IPS-18c (cell line): ENCODE measurements around the gene PRAMEF10.
"Not testable (repeated sequence)": the region's sequence is repeated elsewhere in the genome, so short reads cannot be mapped to it uniquely, and the experiment has no call there.

Experiments
- H3K4me3 ChIP-seq: 2 replicates; pipeline ENCODE4 v1.7.0; 2013; ENCODE audit warnings: low read depth, mild to moderate bottlenecking, low read length, moderate library complexity; ENCODE audit not compliant: insufficient read depth
- H3K9me3 ChIP-seq: one replicate; pipeline ENCODE4 v1.6.1; 2013; ENCODE audit warnings: mild to moderate bottlenecking, low read length, moderate library complexity; ENCODE audit not compliant: control insufficient read depth, insufficient read depth

PRAMEF10 gene, protein sequence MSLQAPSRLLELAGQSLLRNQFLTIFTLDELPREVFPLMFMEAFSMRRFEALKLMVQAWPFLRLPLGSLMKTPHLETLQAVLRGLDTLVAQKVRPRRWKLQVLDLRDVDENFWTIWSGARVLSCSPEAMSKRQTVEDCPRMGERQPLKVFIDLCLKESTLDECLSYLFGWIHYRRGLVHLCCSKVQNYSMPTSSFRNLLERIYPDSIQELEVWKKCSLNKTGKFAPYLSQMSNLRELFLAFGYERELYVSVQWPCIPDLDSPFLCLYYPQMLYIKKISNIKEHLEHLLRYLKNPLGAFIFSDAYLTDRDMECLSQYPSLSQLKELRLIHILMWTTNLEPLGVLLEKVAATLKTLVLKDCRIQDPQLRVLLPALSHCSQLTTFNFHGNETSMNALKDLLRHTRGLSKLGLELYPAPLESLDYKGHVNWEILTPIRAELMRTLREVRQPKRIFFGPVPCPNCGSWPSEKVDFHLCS

DNA sequence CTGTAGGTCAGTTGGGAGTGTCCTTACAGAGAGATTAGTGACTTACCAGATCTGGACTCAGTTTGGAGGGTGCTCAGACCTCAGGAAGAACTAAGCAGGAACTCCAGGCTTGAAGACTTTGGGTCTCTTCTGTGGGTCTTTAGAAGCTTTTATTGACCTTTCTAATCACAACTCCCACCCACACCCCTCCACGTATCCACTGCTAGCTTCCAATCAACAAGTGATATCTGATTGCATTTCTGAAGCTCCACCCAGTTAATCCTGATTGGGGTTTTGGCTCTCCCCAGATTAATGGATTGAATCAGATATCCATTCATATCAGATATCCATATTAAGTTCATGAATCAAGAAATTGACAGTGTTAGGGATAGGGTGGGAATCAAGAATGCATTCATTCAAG lies at the start of gene PRAMEF10:
PRAMEF10 (minus strand) TSS at position 101 of the 400 bp plus-strand sequence. CDS start 2,423 bp downstream, outside the sequence.
- not testable (repeated sequence) for H3K4me3 ChIP-seq, H3K9me3 ChIP-seq

DNA sequence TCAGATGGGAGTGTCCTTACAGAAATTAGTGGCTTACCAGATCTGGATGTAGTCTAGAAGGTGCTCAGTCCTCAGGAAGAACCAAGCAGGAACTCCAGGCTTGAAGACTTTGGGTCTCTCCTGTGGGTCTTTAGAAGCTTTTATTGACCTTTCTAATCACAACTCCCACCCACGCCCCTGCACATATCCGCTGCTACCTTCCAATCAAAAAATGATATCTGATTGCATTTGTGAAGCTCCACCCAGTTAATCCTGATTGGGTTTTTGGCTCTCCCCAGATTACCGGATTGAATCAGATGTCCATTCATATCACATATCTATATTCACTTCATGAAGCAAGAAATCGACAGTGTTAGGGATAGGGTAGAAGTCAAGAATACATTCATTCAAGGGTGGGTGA lies 49.4 kb upstream of the PRAMEF10 start, which contains the start of gene PRAMEF6:
PRAMEF6 (minus strand) TSS at position 101 of the 400 bp plus-strand sequence. CDS start 5,062 bp downstream, outside the sequence.
- not testable (repeated sequence) for H3K4me3 ChIP-seq

DNA sequence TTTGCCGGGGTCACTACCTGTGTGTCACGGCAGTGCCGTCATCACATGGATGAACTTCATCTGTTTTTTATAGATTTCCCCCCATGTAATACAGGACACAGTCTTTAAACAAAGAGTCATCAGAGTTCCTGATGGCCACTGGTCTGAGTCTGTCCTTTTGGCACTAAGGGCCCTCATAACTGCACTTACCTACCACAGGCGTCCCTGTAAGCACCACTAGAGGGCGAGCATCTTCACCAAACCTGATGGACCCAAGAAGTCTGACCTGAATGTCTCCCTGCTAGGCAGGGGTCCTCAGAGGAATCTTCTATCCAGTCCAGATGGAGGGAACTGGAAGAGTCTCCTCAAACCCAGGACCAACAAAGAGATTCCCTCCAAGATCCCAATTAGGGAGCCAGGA lies 26.3 kb upstream of the PRAMEF10 start:
- not testable (repeated sequence) for H3K4me3 ChIP-seq, H3K9me3 ChIP-seq

More for the DNA sequence above, 49.4 kb upstream of the PRAMEF10 start, which contains the start of gene PRAMEF6:
- H3K9me3 ChIP-seq: not testable (repeated sequence)

DNA sequence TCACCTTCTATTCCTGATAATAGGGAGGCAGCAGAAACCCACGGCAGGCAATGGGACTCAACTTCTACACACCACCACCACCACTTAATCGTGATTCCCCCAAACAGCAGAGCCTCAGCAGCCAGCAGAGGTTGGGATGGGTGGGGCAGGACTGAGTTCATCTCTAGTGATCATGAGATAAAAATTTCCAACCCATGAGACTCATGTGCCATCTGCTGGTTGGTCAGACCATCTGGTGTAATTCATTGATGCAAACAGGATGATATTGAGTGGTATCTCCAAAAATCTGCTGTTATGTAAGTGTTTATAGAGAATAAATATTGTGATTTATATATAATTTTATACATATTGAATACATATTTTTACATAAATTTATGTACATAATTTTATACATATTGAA lies 23.7 kb upstream of the PRAMEF10 start:
- not testable (repeated sequence) for H3K9me3 ChIP-seq, H3K4me3 ChIP-seq

DNA sequence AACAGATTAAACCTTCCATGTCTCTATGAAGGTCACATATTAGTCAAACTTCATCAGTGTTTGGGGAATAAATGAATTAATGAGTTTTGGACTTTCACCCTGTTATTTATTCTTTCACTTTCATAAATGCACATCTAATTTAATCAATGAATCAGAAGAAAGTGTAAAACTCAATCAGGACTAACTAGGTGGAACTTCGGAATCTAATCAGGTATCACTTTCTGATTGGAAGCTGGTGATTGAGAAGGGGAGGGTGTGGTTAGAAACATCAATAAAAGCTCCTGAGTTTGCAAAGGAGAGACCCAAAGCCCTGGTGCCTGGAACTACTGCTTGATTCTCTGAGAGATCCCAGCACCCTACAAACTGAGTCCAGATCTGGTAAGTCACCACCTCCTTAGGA lies 18.2 kb upstream of the PRAMEF10 start, which contains the start of gene PRAMEF7:
PRAMEF7 (plus strand) TSS at position 301 of the 400 bp plus-strand sequence. CDS start 1,083 bp downstream, outside the sequence.
- H3K4me3 ChIP-seq, H3K9me3 ChIP-seq: not testable (repeated sequence)

DNA sequence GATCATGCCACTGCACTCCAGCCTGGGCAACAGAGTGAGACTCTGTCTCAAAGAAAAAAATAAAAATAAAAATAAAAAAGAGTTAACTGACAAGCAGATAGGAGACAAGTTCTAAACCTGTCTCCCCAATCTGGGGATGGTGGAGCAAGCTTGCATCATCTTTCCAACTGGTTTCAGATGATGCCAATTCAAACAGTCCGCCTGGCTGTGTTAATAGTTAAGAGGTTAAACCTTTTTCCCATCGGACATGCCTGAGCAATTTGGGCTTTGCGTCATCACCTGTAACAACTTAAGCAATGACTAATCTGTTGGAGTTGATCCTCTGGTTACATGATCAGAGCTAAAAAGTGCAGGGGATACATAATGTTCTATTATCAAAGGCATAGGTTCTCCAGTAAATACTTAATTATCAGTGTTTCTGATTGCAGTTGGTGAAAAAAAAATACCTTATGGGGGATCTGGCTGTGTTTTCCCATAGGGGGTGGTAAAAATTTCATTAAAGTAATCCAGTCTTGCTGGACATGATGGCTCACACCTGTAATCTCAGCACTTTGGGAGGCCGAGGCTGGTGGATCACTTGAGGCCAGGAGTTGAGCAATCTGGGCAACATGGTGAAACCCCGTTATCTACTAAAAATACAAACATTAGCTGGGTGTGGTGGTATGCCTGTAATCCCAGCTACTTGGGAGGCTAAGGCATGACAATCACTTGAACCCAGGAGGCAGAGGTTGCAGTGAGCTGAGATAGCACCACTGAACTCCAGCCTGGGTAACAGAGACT lies 5.9 kb upstream of the PRAMEF10 start:
- not testable (repeated sequence) for H3K4me3 ChIP-seq, H3K9me3 ChIP-seq

DNA sequence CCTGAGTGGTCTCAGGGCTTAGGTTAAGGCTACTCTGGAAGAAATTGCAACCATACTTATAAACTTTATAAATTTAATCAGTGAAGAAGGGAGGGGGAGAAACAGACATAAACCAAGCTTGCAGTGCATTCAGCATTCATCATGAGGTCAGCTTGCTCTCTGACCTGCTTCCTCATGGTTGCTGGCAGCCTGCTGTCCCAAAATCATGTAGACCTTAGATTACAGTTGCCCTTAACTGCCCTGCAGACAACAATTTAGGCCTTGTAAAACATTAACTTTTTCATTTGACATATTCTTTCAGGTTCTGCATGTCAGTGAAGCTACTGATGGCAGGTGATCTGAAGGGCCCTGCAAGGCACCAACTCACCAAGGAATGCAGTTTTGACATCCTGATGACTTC lies 1.1 kb upstream of the PRAMEF10 start:
- not testable (repeated sequence) for H3K9me3 ChIP-seq, H3K4me3 ChIP-seq

DNA sequence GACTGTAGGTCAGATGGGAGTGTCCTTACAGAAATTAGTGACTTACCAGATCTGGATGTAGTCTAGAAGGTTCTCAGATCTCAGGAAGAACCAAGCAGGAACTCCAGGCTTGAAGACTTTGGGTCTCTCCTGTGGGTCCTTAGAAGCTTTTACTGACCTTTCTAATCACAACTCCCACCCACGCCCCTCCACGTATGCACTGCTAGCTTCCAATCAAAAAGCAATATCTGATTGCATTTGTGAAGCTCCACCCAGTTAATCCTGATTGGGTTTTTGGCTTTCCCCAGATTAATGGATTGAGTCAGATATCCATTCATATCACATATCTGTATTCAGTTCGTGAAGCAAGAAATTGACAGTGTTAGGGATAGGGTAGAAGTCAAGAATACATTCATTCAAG lies 12.0 kb downstream of the PRAMEF10 start, which contains the start of gene PRAMEF4:
PRAMEF4 (minus strand) TSS at position 101 of the 400 bp plus-strand sequence. CDS start 2,807 bp downstream, outside the sequence.
- not testable (repeated sequence) for H3K9me3 ChIP-seq, H3K4me3 ChIP-seq

DNA sequence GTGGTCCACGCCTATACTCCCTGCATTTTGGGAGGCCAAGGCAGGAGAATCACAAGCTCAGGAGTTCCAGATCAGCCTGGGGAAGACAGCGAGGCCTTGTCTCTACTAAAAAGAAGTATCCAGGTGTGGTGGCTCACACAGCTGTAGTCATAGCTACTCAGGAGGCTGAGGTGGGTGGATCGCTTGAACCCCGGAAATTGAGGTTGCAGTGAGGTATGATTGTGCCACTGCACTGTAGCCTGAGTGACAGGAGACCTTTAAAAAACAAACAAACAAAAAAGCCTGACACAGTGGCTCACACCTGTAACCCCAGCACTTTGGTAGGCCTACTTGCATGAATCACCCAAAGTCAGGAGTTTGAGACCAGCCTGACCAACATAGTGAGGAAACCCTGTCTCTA lies 19.6 kb downstream of the PRAMEF10 start:
- H3K9me3 ChIP-seq, H3K4me3 ChIP-seq: not testable (repeated sequence)

DNA sequence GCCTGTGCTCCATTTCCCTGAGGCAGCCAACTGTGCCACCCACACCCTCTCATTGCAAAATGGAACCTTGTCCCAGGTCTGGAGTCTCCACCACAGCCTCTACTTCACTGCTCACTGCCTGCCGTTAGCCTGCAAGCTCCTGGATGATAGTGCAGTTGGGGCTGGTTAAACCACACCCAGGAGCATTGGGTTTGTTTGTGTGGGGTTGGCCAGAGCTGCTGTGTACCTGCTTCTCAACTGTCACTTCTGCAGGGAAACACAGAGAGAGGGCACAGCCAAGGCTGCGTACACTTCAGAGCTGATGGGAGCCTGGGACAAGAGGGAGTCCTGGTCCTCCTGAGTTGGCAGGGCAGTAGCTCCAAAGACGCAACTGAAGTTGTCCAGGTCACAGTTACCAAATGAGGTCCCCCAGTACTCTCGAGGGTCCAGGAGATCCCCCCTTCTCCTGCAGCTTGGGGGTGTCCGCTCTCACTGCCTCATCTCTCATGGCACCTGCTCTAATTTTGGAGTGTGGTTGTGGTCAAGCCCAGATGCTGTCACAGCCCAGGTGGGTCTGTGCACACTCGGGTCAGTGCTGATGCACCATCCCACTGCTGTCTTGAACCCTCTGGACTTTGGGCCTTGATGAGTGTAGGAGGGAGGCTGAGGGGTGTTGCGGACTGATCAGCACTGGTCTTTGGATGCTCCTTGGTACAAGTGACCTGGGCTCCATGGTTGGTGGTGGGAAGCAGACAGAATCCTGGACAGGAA lies 34.8 kb downstream of the PRAMEF10 start:
- not testable (repeated sequence) for H3K9me3 ChIP-seq, H3K4me3 ChIP-seq

DNA sequence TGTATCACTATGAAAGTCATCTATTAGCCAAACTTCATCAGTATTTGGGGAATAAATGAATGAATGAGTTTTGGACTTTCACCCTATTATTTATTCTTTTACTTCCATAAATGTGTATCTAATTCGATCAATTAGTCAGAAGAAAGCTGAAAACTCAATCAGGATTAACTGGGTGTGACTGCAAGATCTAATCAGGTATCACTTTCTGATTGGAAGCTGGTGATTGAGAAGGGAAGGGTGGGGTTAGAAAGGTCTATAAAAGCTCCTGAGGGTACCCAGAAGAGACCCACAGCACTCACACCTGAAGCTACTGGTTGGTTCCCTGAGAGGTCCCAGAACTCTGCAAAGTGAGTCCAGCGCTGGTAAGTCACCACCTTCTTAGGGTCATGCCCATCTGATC lies 41.3 kb downstream of the PRAMEF10 start, which contains the start of gene PRAMEF2:
PRAMEF2 (plus strand) TSS at position 301 of the 400 bp plus-strand sequence. CDS start 1,924 bp downstream, outside the sequence.
- H3K9me3 ChIP-seq, H3K4me3 ChIP-seq: not testable (repeated sequence)

DNA sequence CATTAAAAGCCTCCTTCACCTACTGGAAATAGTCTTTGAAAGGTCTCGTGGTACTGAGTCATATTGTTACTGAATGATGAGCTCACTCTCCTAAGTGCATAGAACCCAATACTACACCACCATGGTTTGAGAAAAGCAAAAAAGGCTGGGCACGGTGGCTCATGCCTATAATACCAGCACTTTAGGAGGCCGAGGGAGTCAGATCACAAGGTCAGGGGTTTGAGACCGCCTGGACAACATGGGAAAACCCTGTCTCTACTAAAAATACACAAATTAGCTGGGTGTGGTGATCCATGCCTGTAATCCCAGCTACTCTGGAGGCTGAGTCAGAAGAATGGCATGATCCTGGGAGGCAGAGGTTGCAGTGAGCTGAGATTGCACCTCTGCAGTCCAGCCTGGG lies 46.3 kb downstream of the PRAMEF10 start:
- Histone ChIP-seq H3K4me3 (no peak overlapping the region), H3K9me3 (peaks cover 2% of the 10 kb centered on the region)

DNA sequence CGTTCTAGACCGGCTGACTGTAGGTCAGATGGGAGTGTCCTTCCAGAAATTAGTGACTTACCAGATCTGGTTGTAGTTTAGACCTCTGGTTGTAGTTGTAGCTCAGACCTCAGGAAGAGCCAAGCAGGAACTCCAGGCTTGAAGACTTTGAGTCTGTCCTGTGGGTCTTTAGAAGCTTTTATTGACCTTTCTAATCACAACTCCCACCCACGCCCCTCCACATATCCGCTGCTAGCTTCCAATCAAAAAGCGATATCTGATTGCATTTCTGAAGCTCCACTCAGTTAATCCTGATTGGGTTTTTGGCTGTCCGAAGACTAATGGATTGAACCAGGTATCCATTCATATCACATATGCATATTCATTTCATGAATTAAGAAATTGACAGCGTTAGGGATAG lies 49.5 kb downstream of the PRAMEF10 start, which contains the start of gene HNRNPCL1:
HNRNPCL1 (minus strand) TSS at position 101 of the 400 bp plus-strand sequence. CDS start 431 bp downstream, outside the sequence.
- not testable (repeated sequence) for H3K4me3 ChIP-seq, H3K9me3 ChIP-seq
